Hepatocyte (in vitro differentiated cells): ENCODE results near the gene SLC1A4. TPM values are rescaled to one million over a fixed set of nuclear protein-coding genes. Genes with fewer than 3 reads are reported as not detected.

Source experiments
- DNase-seq: peaks from one replicate; pipeline ENCODE4 v3.0.0-alpha.2; 2016; ENCODE audit warnings: low spot score
- H2AFZ ChIP-seq: fragments of 200-600 bp; sonication (generic); 2 replicates; pipeline ENCODE4 v1.6.0; 2016; ENCODE audit warnings: antibody characterized with exemption, mild to moderate bottlenecking
- H3K27ac ChIP-seq: fragments of 200-600 bp; sonication (generic); 2 replicates; pipeline ENCODE4 v1.5.1; 2016; ENCODE audit warnings: mild to moderate bottlenecking
- H3K27me3 ChIP-seq: fragments of 200-600 bp; sonication (generic); 2 replicates; pipeline ENCODE4 v1.6.1; 2016
- H3K36me3 ChIP-seq: fragments of 200-600 bp; sonication (generic); replicated peaks from 2 replicates; pipeline ENCODE4 v1.5.1; 2016; ENCODE audit warnings: low read depth; ENCODE audit not compliant: insufficient read depth
- H3K4me1 ChIP-seq: fragments of 200-600 bp; sonication (generic); 2 replicates; pipeline ENCODE4 v1.5.1; 2016; ENCODE audit warnings: mild to moderate bottlenecking, moderate library complexity; ENCODE audit not compliant: insufficient read depth
- H3K4me2 ChIP-seq: fragments of 200-600 bp; sonication (generic); 2 replicates; pipeline ENCODE4 v1.6.0; 2016
- H3K4me3 ChIP-seq: fragments of 200-600 bp; sonication (generic); 2 replicates; pipeline ENCODE4 v1.5.1; 2016; ENCODE audit warnings: mild to moderate bottlenecking
- H3K79me2 ChIP-seq: fragments of 200-600 bp; sonication (generic); 2 replicates; pipeline ENCODE4 v1.6.0; 2017; ENCODE audit warnings: mild to moderate bottlenecking
- H3K9me2 ChIP-seq: fragments of 200-600 bp; sonication (generic); replicated peaks from 2 replicates; pipeline ENCODE4 v1.6.0; 2017; ENCODE audit warnings: mild to moderate bottlenecking; ENCODE audit not compliant: insufficient read depth
- H3K9me3 ChIP-seq: fragments of 200-600 bp; sonication (generic); 2 replicates; pipeline ENCODE4 v1.5.1; 2016; ENCODE audit warnings: low read depth, mild to moderate bottlenecking
- H4K20me1 ChIP-seq: fragments of 200-600 bp; sonication (generic); 2 replicates; pipeline ENCODE4 v1.6.0; 2016; ENCODE audit warnings: mild to moderate bottlenecking; ENCODE audit not compliant: insufficient read depth, poor library complexity, severe bottlenecking
- CTCF ChIP-seq: fragments of 200-600 bp; sonication (generic); IDR thresholded peaks from 2 replicates; pipeline ENCODE4 v1.5.1; 2016; ENCODE audit warnings: antibody characterized with exemption, mild to moderate bottlenecking; ENCODE audit not compliant: poor library complexity
- EZH2 ChIP-seq: fragments of 200-600 bp; sonication (generic); IDR thresholded peaks from 2 replicates; pipeline ENCODE4 v1.6.1; 2016; ENCODE audit warnings: antibody characterized with exemption, mild to moderate bottlenecking, borderline replicate concordance
- EZH2phosphoT487 ChIP-seq: fragments of 200-600 bp; sonication (generic); IDR thresholded peaks from one replicate; pipeline ENCODE4 v1.6.1; 2018; ENCODE audit warnings: antibody characterized with exemption, mild to moderate bottlenecking, low read depth, moderate library complexity; ENCODE audit not compliant: unreplicated experiment, severe bottlenecking
- WGBS: methylation state at CpG from one replicate; pipeline ENCODE4 v1.1.6; 2016; ENCODE audit warnings: low lambda C conversion rate; ENCODE audit errors: missing lambda C conversion rate; 5-methylcytosine and 5-hydroxymethylcytosine counted together
- polyA plus RNA-seq: library from polyadenylated mRNA; unstranded; fragments of >200 nt; fragmentation: Nextera tagmentation; extraction: Ambion mirVana; gene quantifications from 2 replicates; pipeline ENCODE4 v1.2.1, GENCODE V29; 2016
- total RNA-seq: library from RNA; depleted of rRNA; stranded (reverse); fragments of >200 nt; gene quantifications from 2 replicates; pipeline ENCODE4 v1.2.3, GENCODE V29; 2014

The SLC1A4 gene
- total and polyA plus RNA-seq, 2 experiments from 2014 or later = 14.2 to 17.8 TPM

- peak overlapping the region; percentile 76 for H2AFZ ChIP-seq
- peak overlapping the region; percentile 77 for H3K4me3 ChIP-seq
- no peaks in the 10 kb centered on the region for H4K20me1 ChIP-seq
- 33% methylated on average over 35 of the region's 35 CpGs for WGBS
- H3K36me3 ChIP-seq = no peaks in the 10 kb centered on the region
- H3K4me2 ChIP-seq = peak overlapping the region; percentile 99
- no peak for DNase-seq
- peaks cover 20% of the 10 kb centered on the region for H3K4me1 ChIP-seq
- no peak for TF ChIP-seq CTCF
- TF ChIP-seq EZH2phosphoT487 = no peak
- TF ChIP-seq EZH2 = no peak
- H3K9me3 ChIP-seq = no peaks in the 10 kb centered on the region
- H3K79me2 ChIP-seq = peaks cover 7% of the 10 kb centered on the region
- peaks cover 8% of the 10 kb centered on the region for H3K27me3 ChIP-seq
- no peak overlapping the region for H3K27ac ChIP-seq
- H3K9me2 ChIP-seq = no peaks in the 10 kb centered on the region
Observed at GRCh38 chr2:64989982-64990614, 899 bp downstream of the SLC1A4 start.

- no peak overlapping the region for H3K27ac ChIP-seq
- no peaks in the 10 kb centered on the region for H3K9me2 ChIP-seq
- peak overlapping the region; percentile 99 for H3K4me2 ChIP-seq
- DNase-seq = no peak
- no peak overlapping the region for H2AFZ ChIP-seq
- H4K20me1 ChIP-seq = no peaks in the 10 kb centered on the region
- H3K4me1 ChIP-seq = peaks cover 20% of the 10 kb centered on the region
- WGBS = 100% methylated on average over 1 of the region's 1 CpG
- TF ChIP-seq EZH2phosphoT487 (no peak), CTCF (no peak), EZH2 (no peak)
- H3K4me3 ChIP-seq = no peak overlapping the region
- no peaks in the 10 kb centered on the region for H3K9me3 ChIP-seq
- no peaks in the 10 kb centered on the region for H3K36me3 ChIP-seq
- peaks cover 7% of the 10 kb centered on the region for H3K79me2 ChIP-seq
- peaks cover 8% of the 10 kb centered on the region for H3K27me3 ChIP-seq
Observed at GRCh38 chr2:64990876-64991275, 1.7 kb downstream of the SLC1A4 start.

GRCh38 chr2:64992218-64992617 is 3.0 kb downstream of the SLC1A4 start:
- no peaks in the 10 kb centered on the region for H3K36me3 ChIP-seq
- H4K20me1 ChIP-seq = no peaks in the 10 kb centered on the region
- peaks cover 8% of the 10 kb centered on the region for H3K27me3 ChIP-seq
- DNase-seq = no peak
- H3K4me3 ChIP-seq = no peak overlapping the region
- no peak overlapping the region for H2AFZ ChIP-seq
- H3K4me2 ChIP-seq = no peak overlapping the region
- TF ChIP-seq CTCF = no peak
- no peak for TF ChIP-seq EZH2
- no peak for TF ChIP-seq EZH2phosphoT487
- peaks cover 7% of the 10 kb centered on the region for H3K79me2 ChIP-seq
- 94% methylated on average over 5 of the region's 5 CpGs for WGBS
- H3K9me2 ChIP-seq = no peaks in the 10 kb centered on the region
- H3K9me3 ChIP-seq = no peaks in the 10 kb centered on the region
- no peak overlapping the region for H3K27ac ChIP-seq
- H3K4me1 ChIP-seq = peaks cover 15% of the 10 kb centered on the region

- TF ChIP-seq CTCF (no peak), EZH2phosphoT487 (no peak), EZH2 (no peak)
- no peak overlapping the region for H3K27ac ChIP-seq
- H3K79me2 ChIP-seq = peaks cover 9% of the 10 kb centered on the region
- 64% methylated on average over 4 of the region's 4 CpGs for WGBS
- no peak overlapping the region for H3K4me3 ChIP-seq
- H2AFZ ChIP-seq = no peak overlapping the region
- H4K20me1 ChIP-seq = no peaks in the 10 kb centered on the region
- no peak overlapping the region for H3K4me2 ChIP-seq
- H3K9me2 ChIP-seq = no peaks in the 10 kb centered on the region
- H3K27me3 ChIP-seq = peaks cover 8% of the 10 kb centered on the region
- no peaks in the 10 kb centered on the region for H3K9me3 ChIP-seq
- H3K36me3 ChIP-seq = no peaks in the 10 kb centered on the region
- DNase-seq = peak; percentile 33
- peaks cover 13% of the 10 kb centered on the region for H3K4me1 ChIP-seq
Observed at GRCh38 chr2:64992990-64993389, 3.8 kb downstream of the SLC1A4 start.
